ENCODE measurements around the gene WFDC12.

DNA sequence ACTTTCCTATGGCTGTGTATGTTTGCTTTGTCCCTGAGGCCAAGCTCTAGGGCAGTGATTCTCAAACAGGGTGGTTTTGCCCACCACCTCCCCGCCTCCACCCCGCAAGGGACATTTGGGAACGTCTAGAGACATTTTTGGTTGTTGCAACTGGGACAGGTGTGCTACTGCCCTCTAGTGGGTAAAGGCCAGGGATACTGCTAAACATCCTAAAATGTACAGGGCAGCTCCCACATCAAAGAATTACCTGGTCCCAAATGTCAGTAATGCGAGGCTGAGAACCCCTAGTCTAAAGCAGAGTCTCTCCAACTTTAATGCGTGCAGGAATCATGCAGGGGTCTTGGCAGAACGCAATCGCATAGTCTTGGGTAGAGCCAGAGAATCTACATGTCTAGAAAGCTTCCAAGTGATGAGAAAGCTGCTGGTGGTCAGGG lies 28.4 kb downstream of the WFDC12 start:
- no peak for TF ChIP-seq SP1 (IDR thresholded peaks at IDR 0.05)
- TF ChIP-seq FOXK2 (IDR thresholded peaks at IDR 0.05) = no peak
- TF ChIP-seq NFRKB (IDR thresholded peaks at IDR 0.05) = no peak
- no peak for TF ChIP-seq FOXM1 (IDR thresholded peaks at IDR 0.05; ENCODE audit: borderline replicate concordance)
- no peak for TF ChIP-seq SUZ12 (IDR thresholded peaks at IDR 0.05)
- TF ChIP-seq TARDBP (IDR thresholded peaks at IDR 0.05) = no peak
- TF ChIP-seq ELF4 (IDR thresholded peaks at IDR 0.05) = no peak
- no peak for TF ChIP-seq ZNF384 (IDR thresholded peaks at IDR 0.05)
- TF ChIP-seq BHLHE40 (IDR thresholded peaks at IDR 0.05; ENCODE audit: borderline replicate concordance) = no peak
- TF ChIP-seq ARNT (IDR thresholded peaks at IDR 0.05) = no peak
- TF ChIP-seq HDGF (IDR thresholded peaks at IDR 0.05; ENCODE audit: borderline replicate concordance) = no peak
- no peak for TF ChIP-seq FOXA1 (IDR thresholded peaks at IDR 0.05)
- no peak for TF ChIP-seq L3MBTL2 (conservative IDR thresholded peaks at IDR 0.05)

All from HEK293T (cell line).